GM12878 (cell line): ENCODE data around the gene STXBP1. TPM values are rescaled to one million over a fixed set of nuclear protein-coding genes. Genes with fewer than 3 reads are reported as not detected.

Source experiments
- ATAC-seq: fragments of 200-7000 bp; cut with Tn5 transposase; 3 replicates; pipeline ENCODE4 v1.9.1; 2020; ENCODE audit warnings: mild to moderate bottlenecking, moderate library complexity
- BruUV-seq: library from RNA; stranded (reverse); fragments of 400-500 nt; replicated peaks from 2 replicates; lab custom pipeline; 2021; lab: Mats Ljungman, UMichigan
- CTCF ChIA-PET: fragments of 300-600 bp; sonication (Branson Sonifier 250); formaldehyde crosslinking; extraction: SDS; loops from one replicate; lab custom pipeline; 2021; ENCODE audit warnings: inconsistent platforms; lab: Yijun Ruan, JAX
- POLR2A ChIA-PET: fragments of 350-600 bp; formaldehyde crosslinking; extraction: SDS; loops from one replicate; lab custom pipeline; 2021; ENCODE audit warnings: inconsistent platforms; lab: Charles Lee
- RAD21 ChIA-PET: fragments of 300-600 bp; sonication (Branson Sonifier 250); formaldehyde crosslinking; loops from one replicate; lab custom pipeline; 2023; ENCODE audit warnings: antibody characterized with exemption; ENCODE audit not compliant: unreplicated experiment; lab: Charles Lee
- SMC1A ChIA-PET: fragments of 300-600 bp; sonication (Branson Sonifier 250); formaldehyde crosslinking; loops from one replicate; lab custom pipeline; 2023; ENCODE audit not compliant: unreplicated experiment, uncharacterized antibody; lab: Charles Lee
- DNase-seq: peaks from one replicate; pipeline ENCODE4 v3.0.0-alpha.2; 2011; ENCODE audit warnings: low read depth, low spot score
- FAIRE-seq: peaks from 3 replicates; lab custom pipeline; 2011; peaks lifted over from hg19 to GRCh38; lab: Jason Lieb, UNC
- H2AFZ ChIP-seq: 2 replicates; pipeline ENCODE4 v1.6.0; 2011; ENCODE audit warnings: low read depth, low read length, control low read depth; ENCODE audit not compliant: control insufficient read depth
- H3K27ac ChIP-seq: 2 replicates; pipeline ENCODE4 v1.5.1; 2011; ENCODE audit warnings: control low read depth; ENCODE audit not compliant: control insufficient read depth, insufficient read depth
- H3K27me3 ChIP-seq, 2 experiments: replicated peaks in 1 of 2; 2 replicates each; pipeline versions ENCODE4 v1.6.0 to v1.6.1; 2011; ENCODE audit warnings: low read length in 1 of 2; ENCODE audit not compliant: control insufficient read depth in 2 of 2, insufficient read depth in 2 of 2
- H3K36me3 ChIP-seq, 2 experiments: 2 replicates each; pipeline ENCODE4 v1.5.1; 2011; ENCODE audit warnings: low read length in 1 of 2; ENCODE audit not compliant: control insufficient read depth in 2 of 2, insufficient read depth in 2 of 2
- H3K4me1 ChIP-seq: 2 replicates; pipeline ENCODE4 v1.6.1; 2011; ENCODE audit warnings: mild to moderate bottlenecking, low read length, moderate library complexity, mixed read lengths; ENCODE audit not compliant: control insufficient read depth, insufficient read depth
- H3K4me2 ChIP-seq: 2 replicates; pipeline ENCODE4 v1.6.0; 2011; ENCODE audit warnings: control low read depth; ENCODE audit not compliant: control insufficient read depth, insufficient read depth
- H3K4me3 ChIP-seq: fragments of 200-600 bp; sonication (generic); 2 replicates; pipeline ENCODE4 v1.5.1; 2016
- H3K79me2 ChIP-seq: 2 replicates; pipeline ENCODE4 v1.6.0; 2011; ENCODE audit warnings: low read length; ENCODE audit not compliant: control insufficient read depth, insufficient read depth
- H3K9ac ChIP-seq: 2 replicates; pipeline ENCODE4 v1.8.0; 2011; ENCODE audit warnings: low read length, control low read depth, mixed read lengths; ENCODE audit not compliant: control insufficient read depth, insufficient read depth
- H3K9me3 ChIP-seq: replicated peaks from 3 replicates; pipeline ENCODE4 v1.5.1; 2011; ENCODE audit warnings: mild to moderate bottlenecking, low read length; ENCODE audit not compliant: control insufficient read depth, insufficient read depth
- H4K20me1 ChIP-seq: 2 replicates; pipeline ENCODE4 v1.6.0; 2011; ENCODE audit not compliant: control insufficient read depth, insufficient read depth
- CREB1 ChIP-seq: IDR thresholded peaks from 2 replicates; pipeline ENCODE4 v1.6.1; 2012; ENCODE audit warnings: low read depth, mild to moderate bottlenecking, inconsistent platforms
- FOXK2 ChIP-seq: fragments of 450-650 bp; IDR thresholded peaks from 2 replicates; pipeline ENCODE4 v1.6.1; 2017; ENCODE audit warnings: mild to moderate bottlenecking, moderate library complexity
- HCFC1 ChIP-seq: fragments of 150-350 bp; IDR thresholded peaks from 2 replicates; pipeline ENCODE4 v1.6.1; 2014; ENCODE audit warnings: low read length
- HDAC6 ChIP-seq: fragments of 200-600 bp; sonication (generic); IDR thresholded peaks from one replicate; pipeline ENCODE4 v1.8.0; 2017; ENCODE audit warnings: antibody characterized with exemption; ENCODE audit not compliant: unreplicated experiment
- NR2C2 ChIP-seq: IDR thresholded peaks from 2 replicates; pipeline ENCODE4 v1.6.1; 2011; ENCODE audit warnings: borderline replicate concordance, low read depth; ENCODE audit not compliant: control insufficient read depth, insufficient read length
- NRF1 ChIP-seq: conservative IDR thresholded peaks from 2 replicates; pipeline ENCODE4 v1.6.1; 2011; ENCODE audit warnings: mild to moderate bottlenecking, low read depth, low read length, improper control_type of control experiment
- PML ChIP-seq: IDR thresholded peaks from 2 replicates; pipeline ENCODE4 v1.6.1; 2012; ENCODE audit warnings: low read length, inconsistent platforms
- SUPT20H ChIP-seq: IDR thresholded peaks from 2 replicates; pipeline ENCODE4 v1.6.1; 2011; ENCODE audit warnings: low read depth, mild to moderate bottlenecking, low read length, moderate library complexity, borderline replicate concordance; ENCODE audit not compliant: control insufficient read depth
- SUZ12 ChIP-seq: fragments of 200-600 bp; sonication (generic); IDR thresholded peaks from one replicate; pipeline ENCODE4 v1.6.1; 2018; ENCODE audit warnings: antibody characterized with exemption, mild to moderate bottlenecking; ENCODE audit not compliant: unreplicated experiment
- TAF1 ChIP-seq: IDR thresholded peaks from 2 replicates; pipeline ENCODE4 v1.6.1; 2011; ENCODE audit warnings: mild to moderate bottlenecking, low read depth, low read length, borderline replicate concordance
- ZNF274 ChIP-seq: IDR thresholded peaks from one replicate; pipeline ENCODE4 v1.8.0; 2011; ENCODE audit not compliant: insufficient read length, insufficient read depth
- WGBS: methylation state at CpG from one replicate; pipeline ENCODE4 v1.1.6; 2016; ENCODE audit warnings: low lambda C conversion rate; ENCODE audit not compliant: insufficient replicate concordance, insufficient coverage; ENCODE audit errors: missing lambda C conversion rate; 5-methylcytosine and 5-hydroxymethylcytosine counted together
- in situ Hi-C: fragments of 300-500 bp; cut with MboI; formaldehyde crosslinking; loops from 9 replicates; pipeline ENCODE4 v1.14.3; 2018; ENCODE audit warnings: mixed read lengths
- intact Hi-C: fragments of 100-400 bp; cut with micrococcal nuclease; formaldehyde crosslinking; loops from one replicate; pipeline ENCODE4 v1.14.2; 2022; ENCODE audit not compliant: unreplicated experiment
- polyA plus RNA-seq, 11 experiments: library from polyadenylated mRNA; depleted of rRNA in 4 of 11; unstranded in 6 of 11; stranded (reverse) in 5 of 11; fragments of >200 nt; fragmentation: Nextera tagmentation in 4 of 11; fragmentation: Illumina TruSeq in 1 of 11; extraction: Ambion mirVana in 4 of 11; extraction: Trizol in 1 of 11; gene quantifications; 1 replicate in 1 of 11; 2 replicates in 10 of 11; pipeline versions ENCODE4 v1.2.1 to v1.2.3, GENCODE V29; 2011 to 2016; ENCODE audit warnings: inconsistent platforms in 2 of 11, missing spikeins in 2 of 11, low read depth in 1 of 11
- total RNA-seq, 4 experiments: library from RNA; depleted of rRNA in 3 of 4; stranded (reverse); fragments of >200 nt in 3 of 4; fragmentation: Illumina TruSeq in 1 of 4; extraction: Trizol in 1 of 4; gene quantifications; 2 replicates each; pipeline versions ENCODE4 v1.2.1 to v1.2.3, GENCODE V29; 2013 to 2021
- TF ChIP-seq, protein P1 (sequence below): fragments of 450-650 bp; formaldehyde crosslinking; IDR thresholded peaks from 2 replicates; pipeline ENCODE4 v1.4.0; 2020; ENCODE audit warnings: mild to moderate bottlenecking, moderate library complexity
- TF ChIP-seq, protein P2 (sequence below): IDR thresholded peaks from 2 replicates; pipeline ENCODE4 v1.6.1; 2011; ENCODE audit warnings: borderline replicate concordance, low read depth, mild to moderate bottlenecking, moderate library complexity, low read length; ENCODE audit not compliant: insufficient read depth, poor library complexity, severe bottlenecking

Gene STXBP1
- total and polyA plus RNA-seq, 10 of the 15 experiments (the other 5 are each of a cell fraction or from before 2014, with no cell fraction given) = 0.08 to 0.85 (median 0.31) TPM; not detected in 3

DNA sequence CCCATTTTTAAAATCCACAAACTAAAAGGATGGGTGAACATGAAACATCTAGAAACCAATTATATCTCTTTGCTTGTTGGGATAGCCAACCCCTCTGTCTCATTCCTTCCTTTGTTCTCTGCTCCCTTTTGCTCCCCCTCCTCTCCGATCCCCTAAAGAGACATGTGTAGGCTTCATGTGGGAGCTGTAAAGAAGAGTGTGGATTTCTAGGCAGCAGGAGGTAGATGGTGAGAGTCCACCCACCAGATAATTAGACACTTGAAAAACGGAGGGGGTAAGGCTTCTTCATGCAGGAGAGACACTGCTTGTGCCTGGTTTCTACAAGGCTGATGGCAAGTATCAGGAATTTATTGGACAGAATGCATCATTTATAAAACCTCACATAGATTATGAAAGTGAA, 67.4 kb downstream of the STXBP1 start:
- no peaks in the 10 kb centered on the region for H3K79me2 ChIP-seq
- BruUV-seq = no TSS peak
- CTCF ChIA-PET = no interaction called here
- DNase-seq (no peak), ATAC-seq (no peak), FAIRE-seq (no peak)
- RAD21 ChIA-PET = no interaction called here
- H3K9ac ChIP-seq = no peak overlapping the region
- no peaks in the 10 kb centered on the region for H4K20me1 ChIP-seq
- H3K27ac ChIP-seq = no peak overlapping the region
- no peaks in the 10 kb centered on the region for H3K9me3 ChIP-seq
- TF ChIP-seq CREB1 = no peak
- no peak for TF ChIP-seq SUPT20H
- TF ChIP-seq NRF1 = no peak
- TF ChIP-seq NR2C2 = no peak
- TF ChIP-seq SUZ12 = no peak
- no peak for TF ChIP-seq PML
- TF ChIP-seq FOXK2 = no peak
- TF ChIP-seq HCFC1 = no peak
- TF ChIP-seq TAF1 = no peak
- TF ChIP-seq, protein P1, sequence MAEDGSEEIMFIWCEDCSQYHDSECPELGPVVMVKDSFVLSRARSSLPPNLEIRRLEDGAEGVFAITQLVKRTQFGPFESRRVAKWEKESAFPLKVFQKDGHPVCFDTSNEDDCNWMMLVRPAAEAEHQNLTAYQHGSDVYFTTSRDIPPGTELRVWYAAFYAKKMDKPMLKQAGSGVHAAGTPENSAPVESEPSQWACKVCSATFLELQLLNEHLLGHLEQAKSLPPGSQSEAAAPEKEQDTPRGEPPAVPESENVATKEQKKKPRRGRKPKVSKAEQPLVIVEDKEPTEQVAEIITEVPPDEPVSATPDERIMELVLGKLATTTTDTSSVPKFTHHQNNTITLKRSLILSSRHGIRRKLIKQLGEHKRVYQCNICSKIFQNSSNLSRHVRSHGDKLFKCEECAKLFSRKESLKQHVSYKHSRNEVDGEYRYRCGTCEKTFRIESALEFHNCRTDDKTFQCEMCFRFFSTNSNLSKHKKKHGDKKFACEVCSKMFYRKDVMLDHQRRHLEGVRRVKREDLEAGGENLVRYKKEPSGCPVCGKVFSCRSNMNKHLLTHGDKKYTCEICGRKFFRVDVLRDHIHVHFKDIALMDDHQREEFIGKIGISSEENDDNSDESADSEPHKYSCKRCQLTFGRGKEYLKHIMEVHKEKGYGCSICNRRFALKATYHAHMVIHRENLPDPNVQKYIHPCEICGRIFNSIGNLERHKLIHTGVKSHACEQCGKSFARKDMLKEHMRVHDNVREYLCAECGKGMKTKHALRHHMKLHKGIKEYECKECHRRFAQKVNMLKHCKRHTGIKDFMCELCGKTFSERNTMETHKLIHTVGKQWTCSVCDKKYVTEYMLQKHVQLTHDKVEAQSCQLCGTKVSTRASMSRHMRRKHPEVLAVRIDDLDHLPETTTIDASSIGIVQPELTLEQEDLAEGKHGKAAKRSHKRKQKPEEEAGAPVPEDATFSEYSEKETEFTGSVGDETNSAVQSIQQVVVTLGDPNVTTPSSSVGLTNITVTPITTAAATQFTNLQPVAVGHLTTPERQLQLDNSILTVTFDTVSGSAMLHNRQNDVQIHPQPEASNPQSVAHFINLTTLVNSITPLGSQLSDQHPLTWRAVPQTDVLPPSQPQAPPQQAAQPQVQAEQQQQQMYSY (CRISPR knock-in tag) = no peak
- TF ChIP-seq HDAC6 = no peak
- TF ChIP-seq, protein P2, sequence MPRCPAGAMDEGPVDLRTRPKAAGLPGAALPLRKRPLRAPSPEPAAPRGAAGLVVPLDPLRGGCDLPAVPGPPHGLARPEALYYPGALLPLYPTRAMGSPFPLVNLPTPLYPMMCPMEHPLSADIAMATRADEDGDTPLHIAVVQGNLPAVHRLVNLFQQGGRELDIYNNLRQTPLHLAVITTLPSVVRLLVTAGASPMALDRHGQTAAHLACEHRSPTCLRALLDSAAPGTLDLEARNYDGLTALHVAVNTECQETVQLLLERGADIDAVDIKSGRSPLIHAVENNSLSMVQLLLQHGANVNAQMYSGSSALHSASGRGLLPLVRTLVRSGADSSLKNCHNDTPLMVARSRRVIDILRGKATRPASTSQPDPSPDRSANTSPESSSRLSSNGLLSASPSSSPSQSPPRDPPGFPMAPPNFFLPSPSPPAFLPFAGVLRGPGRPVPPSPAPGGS = no peak
- no peak for TF ChIP-seq ZNF274
- H3K4me3 ChIP-seq = no peak overlapping the region
- no peak overlapping the region for H2AFZ ChIP-seq
- H3K27me3 ChIP-seq = peaks cover 0 to 3% of the 10 kb centered on the region in 2 experiments; a peak in 3 of 4 replicates
- WGBS = 45% methylated on average over 2 of the region's 2 CpGs
- SMC1A ChIA-PET = interaction anchor here (0.7 kb wide), 1 partner anchor 10 kb away, joined by 3 read pairs; no protein-coding TSS in a partner anchor
- POLR2A ChIA-PET = no interaction called here
- no peaks in the 10 kb centered on the region for H3K36me3 ChIP-seq
- no peaks in the 10 kb centered on the region for H3K4me1 ChIP-seq
- in situ Hi-C loops = no loop called here
- intact Hi-C loops = no loop called here
- H3K4me2 ChIP-seq = no peak overlapping the region
